Mucosa of rectum (tissue), 2 donors: ENCODE measurements around the gene PLEKHA6.

Experiments used
- H3K27ac ChIP-seq, 2 donors: one replicate each; pipeline ENCODE4 v1.7.0; 2013; ENCODE audit warnings: inconsistent platforms in 2 of 2, low read depth in 2 of 2, low read length in 2 of 2
- H3K27me3 ChIP-seq, 2 donors: one replicate each; pipeline ENCODE4 v1.7.0; 2013; ENCODE audit warnings: low read length in 2 of 2; ENCODE audit not compliant: control insufficient read depth in 2 of 2, insufficient read depth in 2 of 2
- H3K36me3 ChIP-seq, 2 donors: one replicate each; pipeline ENCODE4 v1.7.0; 2013; ENCODE audit warnings: low read length in 2 of 2; ENCODE audit not compliant: control insufficient read depth in 2 of 2, insufficient read depth in 2 of 2
- H3K4me1 ChIP-seq, 2 donors: one replicate each; pipeline ENCODE4 v1.7.0; 2013; ENCODE audit warnings: low read length in 2 of 2, mild to moderate bottlenecking in 1 of 2; ENCODE audit not compliant: control insufficient read depth in 2 of 2, insufficient read depth in 2 of 2
- H3K4me3 ChIP-seq, 2 donors: one replicate each; pipeline ENCODE4 v1.7.0; 2013; ENCODE audit warnings: low read length in 2 of 2
- H3K9ac ChIP-seq, 2 donors: one replicate each; pipeline ENCODE4 v1.7.0; 2013; ENCODE audit warnings: low read length in 2 of 2, low read depth in 1 of 2, mild to moderate bottlenecking in 1 of 2
- H3K9me3 ChIP-seq, 2 donors: one replicate each; pipeline ENCODE4 v1.7.0; 2013; ENCODE audit warnings: low read length in 2 of 2; ENCODE audit not compliant: control insufficient read depth in 2 of 2
- donor health status: healthy.
- donor health status: Normal muscosa, but diverticular disease.

Gene PLEKHA6

DNA sequence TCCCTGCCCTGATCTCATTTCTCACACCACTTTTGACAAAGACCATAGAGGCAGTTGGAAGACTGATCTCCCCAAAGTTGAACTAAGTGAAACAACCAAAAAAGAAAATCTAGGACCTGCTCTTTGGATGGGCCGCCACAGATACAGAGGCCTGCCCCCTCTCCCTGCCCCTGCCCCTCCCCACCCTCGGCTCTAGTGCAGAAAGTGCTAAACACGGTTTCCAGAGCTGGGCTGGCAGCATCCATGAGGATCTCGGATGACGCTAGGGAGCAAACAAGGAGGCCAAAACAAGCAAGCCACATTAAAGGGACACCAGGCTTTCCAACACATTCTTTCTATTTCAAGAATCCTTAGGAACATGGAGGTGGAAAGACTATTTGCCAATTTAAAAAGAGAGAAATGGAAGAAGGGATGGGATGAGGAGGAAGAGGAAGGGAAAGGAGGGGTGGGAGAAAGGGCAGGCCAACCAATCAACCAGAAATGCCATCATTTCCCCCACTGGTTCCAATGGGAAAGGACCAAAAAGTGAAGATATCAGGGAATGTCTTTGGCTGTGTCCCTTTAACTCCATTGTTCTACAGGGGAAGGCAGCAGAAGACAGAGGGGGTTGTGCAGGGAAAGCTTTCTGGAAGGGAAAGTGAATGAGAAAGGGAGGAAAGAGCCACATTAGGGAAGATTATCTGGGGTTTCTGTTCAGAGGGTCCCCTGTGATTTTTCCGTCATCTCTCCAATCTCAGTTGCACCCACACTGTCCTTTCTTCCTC is 107.6 kb downstream of the PLEKHA6 start:
- Histone ChIP-seq H3K27ac (no peak overlapping the region), H3K27me3 (no peaks in the 10 kb centered on the region), H3K4me3 (no peak overlapping the region), H3K4me1 (no peaks in the 10 kb centered on the region), H3K9ac (no peak overlapping the region), H3K36me3 (peaks cover 72 to 73% of the 10 kb centered on the region in 2 donors), H3K9me3 (no peaks in the 10 kb centered on the region)

DNA sequence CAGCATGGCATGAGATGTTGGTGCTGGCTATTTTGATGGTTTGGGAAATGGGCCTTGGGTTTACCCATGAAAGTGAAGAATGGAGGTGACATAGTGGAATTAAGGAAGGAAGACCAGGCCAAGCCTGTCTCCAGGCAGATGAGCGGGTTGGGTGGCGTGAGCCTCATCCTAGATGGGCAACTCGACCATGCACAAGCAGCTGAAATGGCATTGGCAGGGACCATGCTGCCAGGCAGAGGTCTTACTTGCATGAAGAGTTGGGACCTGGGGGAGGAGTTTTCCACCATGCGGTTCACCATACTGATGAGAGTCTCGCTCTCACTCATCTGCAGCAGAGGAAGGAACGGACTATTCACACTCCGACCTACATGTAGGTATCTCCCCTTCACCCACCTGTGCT is 108.4 kb downstream of the PLEKHA6 start:
- Histone ChIP-seq H3K9me3 (no peaks in the 10 kb centered on the region), H3K36me3 (peaks cover 68 to 69% of the 10 kb centered on the region in 2 donors), H3K27me3 (no peaks in the 10 kb centered on the region), H3K4me1 (no peaks in the 10 kb centered on the region), H3K27ac (no peak overlapping the region), H3K9ac (no peak overlapping the region), H3K4me3 (no peak overlapping the region)

DNA sequence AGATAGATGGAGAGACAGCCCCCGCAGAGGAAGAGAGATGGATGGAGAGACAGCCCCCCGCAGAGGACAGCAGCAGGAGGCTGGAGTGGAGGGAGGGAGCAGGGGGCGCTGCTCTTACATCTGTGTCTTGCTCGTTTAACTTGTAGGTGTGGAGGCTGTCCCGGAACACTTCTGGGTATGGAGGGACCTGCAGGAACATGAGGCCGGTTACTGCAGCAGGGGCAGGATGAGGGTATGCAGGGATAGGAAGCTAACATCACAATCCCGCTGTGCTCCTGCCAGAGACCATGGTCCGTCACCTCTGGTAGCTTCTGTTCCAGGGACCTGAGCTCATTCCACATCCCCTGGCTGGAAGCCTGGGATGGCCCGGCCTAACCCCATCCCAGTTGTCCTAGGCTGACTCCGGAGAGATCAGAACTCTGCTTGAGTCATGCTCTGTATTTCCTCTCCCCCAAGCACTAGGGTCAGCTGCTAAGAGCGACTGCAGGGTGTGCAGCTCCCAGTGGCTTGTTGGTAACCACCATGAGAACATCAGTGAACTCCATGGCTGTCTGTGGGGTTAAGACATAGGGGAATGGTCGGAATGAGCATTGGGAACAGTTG is 109.2 kb downstream of the PLEKHA6 start:
- Histone ChIP-seq H3K27me3 (no peaks in the 10 kb centered on the region), H3K9ac (no peak overlapping the region), H3K9me3 (no peaks in the 10 kb centered on the region), H3K27ac (no peak overlapping the region), H3K4me1 (no peaks in the 10 kb centered on the region), H3K4me3 (no peak overlapping the region), H3K36me3 (peaks cover 69% of the 10 kb centered on the region in 2 donors)

DNA sequence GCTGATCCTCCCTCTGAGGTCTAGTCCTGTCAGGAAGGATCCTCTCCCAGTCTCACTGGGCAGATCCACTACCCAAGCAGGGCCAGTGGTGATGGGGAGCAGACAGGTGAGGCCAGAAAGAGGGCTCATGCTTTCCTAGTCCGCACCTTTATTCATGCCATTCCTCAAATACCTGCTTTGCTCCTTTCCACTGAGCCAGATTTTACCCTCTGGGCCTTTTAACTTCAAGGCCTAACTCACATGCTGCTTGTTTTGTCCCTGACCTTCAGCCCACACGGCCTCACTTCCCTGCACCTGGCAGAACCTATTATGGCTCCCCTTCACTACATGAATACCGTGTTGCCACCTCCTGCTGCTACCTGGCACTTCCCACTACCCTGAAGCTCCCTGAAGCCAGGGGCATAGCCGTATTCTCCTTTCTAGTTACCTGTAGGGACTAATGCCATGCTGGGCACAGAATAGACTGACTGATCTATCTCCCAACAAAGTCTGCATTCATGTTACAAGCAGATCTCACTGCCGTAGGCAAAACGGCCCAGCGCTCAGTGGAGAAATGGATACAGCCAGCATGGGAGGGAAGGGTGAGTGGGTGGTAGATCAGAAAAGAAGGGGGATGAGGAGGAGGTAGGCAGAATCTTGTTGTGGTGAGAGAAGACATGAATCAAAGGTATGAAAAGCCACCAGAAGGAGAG is 109.8 kb downstream of the PLEKHA6 start:
- H3K27me3 ChIP-seq, result no peaks in the 10 kb centered on the region
- H3K27ac ChIP-seq, result no peak overlapping the region
- H3K9ac ChIP-seq, result no peak overlapping the region
- no peaks in the 10 kb centered on the region for H3K9me3 ChIP-seq
- no peak overlapping the region for H3K4me3 ChIP-seq
- peaks cover 71% of the 10 kb centered on the region in 2 donors for H3K36me3 ChIP-seq
- H3K4me1 ChIP-seq, result no peaks in the 10 kb centered on the region

DNA sequence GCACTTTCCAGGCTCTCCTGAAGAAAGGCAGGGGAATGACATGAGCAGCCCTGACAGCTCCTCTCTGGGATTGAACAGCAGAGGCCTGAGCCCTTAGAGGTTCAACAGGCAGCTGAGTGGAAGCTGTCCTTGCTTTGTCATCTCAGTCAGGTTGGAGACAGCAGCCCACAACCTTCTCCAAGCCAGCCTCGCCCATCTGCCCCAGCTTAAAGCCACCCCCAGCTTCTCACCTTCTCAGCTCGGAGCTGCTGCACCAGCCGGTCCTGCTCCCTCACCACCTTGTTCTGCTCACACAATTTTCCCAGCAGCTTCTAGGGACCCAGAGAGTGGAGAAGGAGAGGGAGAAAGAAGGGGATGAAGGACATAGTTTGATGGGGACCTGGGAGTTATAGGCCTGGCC is 110.8 kb downstream of the PLEKHA6 start:
- H3K36me3 ChIP-seq, result peaks cover 69 to 73% of the 10 kb centered on the region in 2 donors
- H3K27ac ChIP-seq, result no peak overlapping the region
- H3K9me3 ChIP-seq, result no peaks in the 10 kb centered on the region
- H3K9ac ChIP-seq, result no peak overlapping the region
- no peaks in the 10 kb centered on the region for H3K4me1 ChIP-seq
- H3K27me3 ChIP-seq, result no peaks in the 10 kb centered on the region
- no peak overlapping the region for H3K4me3 ChIP-seq

DNA sequence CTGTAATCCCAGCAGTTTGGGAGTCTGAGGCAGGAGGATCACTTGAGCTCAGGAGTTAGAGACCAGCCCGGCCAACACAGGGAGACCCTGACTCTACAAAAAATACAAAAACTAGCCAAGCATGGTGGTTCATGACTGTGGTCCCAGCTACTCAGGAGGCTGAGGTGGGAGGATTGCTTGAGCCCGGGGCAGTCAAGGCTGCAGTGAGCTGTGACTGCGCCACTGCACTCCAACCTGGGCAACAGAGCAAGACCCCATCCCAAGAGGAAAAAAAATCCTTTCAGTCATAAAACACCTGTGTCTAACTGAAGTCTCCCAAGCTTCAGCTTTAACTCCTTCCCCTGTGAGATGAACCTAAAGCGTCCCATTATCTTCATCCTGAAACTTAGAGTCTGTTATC is 112.9 kb downstream of the PLEKHA6 start:
- H3K36me3 ChIP-seq, result peaks cover 78 to 80% of the 10 kb centered on the region in 2 donors
- no peak overlapping the region for H3K9ac ChIP-seq
- no peaks in the 10 kb centered on the region for H3K9me3 ChIP-seq
- H3K4me3 ChIP-seq, result no peak overlapping the region
- no peak overlapping the region for H3K27ac ChIP-seq
- no peaks in the 10 kb centered on the region for H3K27me3 ChIP-seq
- no peaks in the 10 kb centered on the region for H3K4me1 ChIP-seq

DNA sequence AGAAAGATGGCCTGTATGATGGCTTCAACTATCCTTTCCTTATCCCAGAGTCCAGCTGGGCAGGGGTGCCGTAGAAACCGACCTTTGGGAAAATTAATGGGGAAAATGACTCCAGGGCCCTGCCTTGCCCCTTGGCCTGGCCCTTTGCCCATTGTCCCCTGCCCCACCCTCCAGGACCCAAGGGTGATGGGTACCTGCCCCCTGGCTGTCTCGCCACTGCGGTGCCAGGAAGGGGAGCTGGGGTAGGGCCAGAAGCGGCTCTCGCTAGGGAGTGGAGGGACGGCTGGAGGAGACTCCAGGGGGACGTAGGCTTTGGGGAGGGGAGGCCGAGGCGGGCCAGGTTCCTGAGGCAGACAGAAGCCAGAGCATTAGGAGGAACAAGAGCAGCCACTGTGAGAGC is 116.8 kb downstream of the PLEKHA6 start:
- Histone ChIP-seq H3K4me3 (no peak overlapping the region), H3K4me1 (no peaks in the 10 kb centered on the region), H3K9ac (no peak overlapping the region), H3K36me3 (peaks cover 74 to 75% of the 10 kb centered on the region in 2 donors), H3K27me3 (no peaks in the 10 kb centered on the region), H3K9me3 (no peaks in the 10 kb centered on the region), H3K27ac (no peak overlapping the region)

DNA sequence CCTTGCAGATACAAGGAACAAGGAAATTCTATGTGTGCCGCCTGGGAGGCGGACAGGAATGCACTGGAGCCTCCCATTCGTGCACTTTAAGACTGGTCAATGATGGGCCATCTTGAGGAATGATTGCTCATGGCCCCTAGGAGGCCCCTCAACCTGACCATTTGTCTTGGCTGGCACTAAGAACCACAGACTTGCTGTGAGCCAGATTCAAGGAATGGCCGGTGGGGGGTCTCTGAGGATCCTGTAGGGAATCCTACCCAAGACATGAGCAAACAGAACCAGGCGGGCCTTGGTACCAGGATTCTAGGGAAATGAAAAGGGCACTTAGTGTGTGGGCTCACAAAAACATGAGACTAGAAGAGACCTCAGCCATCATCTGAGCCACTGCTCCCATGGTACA is 117.8 kb downstream of the PLEKHA6 start:
- Histone ChIP-seq H3K4me3 (no peak overlapping the region), H3K27ac (no peak overlapping the region), H3K4me1 (no peaks in the 10 kb centered on the region), H3K27me3 (no peaks in the 10 kb centered on the region), H3K9ac (no peak overlapping the region), H3K36me3 (peaks cover 71 to 73% of the 10 kb centered on the region in 2 donors), H3K9me3 (no peaks in the 10 kb centered on the region)

DNA sequence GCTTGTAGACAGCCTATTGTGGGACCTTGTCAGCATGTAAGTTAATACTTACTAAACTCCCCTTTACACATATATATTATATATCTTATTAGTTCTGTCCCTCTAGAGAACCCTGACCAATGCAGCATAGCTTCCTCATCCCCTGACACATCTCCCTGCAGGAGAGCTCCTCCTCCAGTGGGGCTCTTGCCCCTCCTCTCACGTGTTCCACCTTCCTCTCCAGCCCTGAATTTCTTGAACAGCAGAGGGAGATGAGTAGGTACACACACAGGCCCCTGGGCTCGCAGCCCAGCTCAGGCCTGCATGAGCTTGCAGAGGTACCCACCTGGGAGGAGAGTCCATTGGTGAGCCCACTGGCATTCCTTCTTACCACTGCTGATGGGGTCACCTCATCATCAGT is 118.7 kb downstream of the PLEKHA6 start:
- Histone ChIP-seq H3K27ac (no peak overlapping the region), H3K4me1 (no peaks in the 10 kb centered on the region), H3K27me3 (no peaks in the 10 kb centered on the region), H3K9me3 (no peaks in the 10 kb centered on the region), H3K9ac (no peak overlapping the region), H3K4me3 (no peak overlapping the region), H3K36me3 (peaks cover 68 to 69% of the 10 kb centered on the region in 2 donors)

DNA sequence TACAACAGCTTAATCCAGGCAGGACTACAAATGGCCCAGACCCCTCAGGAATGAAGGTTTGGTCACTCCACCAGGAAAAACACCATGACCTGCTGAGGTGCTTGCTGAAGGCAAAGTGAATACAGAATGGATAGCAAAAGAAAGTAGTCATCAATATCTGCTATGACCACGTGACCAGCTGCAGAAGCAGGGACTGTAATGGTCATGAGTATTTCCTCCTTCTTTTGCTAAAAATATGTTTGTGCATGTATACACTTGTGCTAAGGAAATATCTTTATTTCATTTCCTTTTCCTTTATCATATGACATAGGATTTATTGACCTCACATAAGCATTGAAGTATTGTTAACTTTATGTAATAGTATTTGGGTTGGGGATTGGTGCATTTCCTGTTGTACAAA is 119.5 kb downstream of the PLEKHA6 start:
- H3K4me1 ChIP-seq, result no peaks in the 10 kb centered on the region
- peaks cover 60 to 66% of the 10 kb centered on the region in 2 donors for H3K36me3 ChIP-seq
- no peak overlapping the region for H3K27ac ChIP-seq
- no peaks in the 10 kb centered on the region for H3K27me3 ChIP-seq
- no peak overlapping the region for H3K4me3 ChIP-seq
- no peaks in the 10 kb centered on the region for H3K9me3 ChIP-seq
- H3K9ac ChIP-seq, result no peak overlapping the region
